Lower lobe of right lung (tissue), 2 donors: ENCODE results near the gene PCYT1B. TPM values are rescaled to one million over a fixed set of nuclear protein-coding genes. Genes with fewer than 3 reads are reported as not detected.
A peak's percentile ranks its signal among the peaks of the same experiment; 100 is the strongest.

ENCODE experiments used
- ATAC-seq, 2 donors: fragments of 200-7000 bp; cut with Tn5 transposase; one replicate each; pipeline ENCODE4 v1.9.1; 2020 to 2022; ENCODE audit warnings: mild to moderate bottlenecking in 2 of 2, moderate library complexity in 2 of 2
- DNase-seq: peaks from one replicate; pipeline ENCODE4 v3.0.0-alpha.2; 2020
- H3K27ac ChIP-seq: fragments of 200-600 bp; one replicate; pipeline ENCODE4 v1.8.0; 2022
- H3K27me3 ChIP-seq: fragments of 200-600 bp; one replicate; pipeline ENCODE4 v1.8.0; 2022; ENCODE audit warnings: low read depth
- H3K36me3 ChIP-seq: fragments of 200-600 bp; one replicate; pipeline ENCODE4 v1.8.0; 2022; ENCODE audit warnings: mild to moderate bottlenecking
- H3K4me1 ChIP-seq: fragments of 200-600 bp; one replicate; pipeline ENCODE4 v1.8.0; 2022
- H3K4me3 ChIP-seq: fragments of 200-600 bp; one replicate; pipeline ENCODE4 v1.8.0; 2022; ENCODE audit warnings: mild to moderate bottlenecking
- H3K9me3 ChIP-seq: fragments of 200-600 bp; one replicate; pipeline ENCODE4 v1.8.0; 2022
- CTCF ChIP-seq: fragments of 200-600 bp; IDR thresholded peaks from one replicate; pipeline ENCODE4 v1.8.0; 2022; ENCODE audit warnings: antibody characterized with exemption, mild to moderate bottlenecking
- intact Hi-C: fragments of 100-400 bp; cut with DNase I; formaldehyde crosslinking; loops from one replicate; pipeline ENCODE4 v1.11.0; 2022
- total RNA-seq: library from RNA; stranded (reverse); fragmentation: NEBNext Ultra II Directional; extraction: Animal tissue kit (Norgen Biotek cat#: 25700); gene quantifications from one replicate; pipeline ENCODE4 v1.2.1, GENCODE V29; 2021
- donor health status: DM: no; HTN: yes; CAD: no; lungs with severe emphysema.

The PCYT1B gene
- total RNA-seq, 1 donor from 2014 or later, result 1.2 TPM

DNA sequence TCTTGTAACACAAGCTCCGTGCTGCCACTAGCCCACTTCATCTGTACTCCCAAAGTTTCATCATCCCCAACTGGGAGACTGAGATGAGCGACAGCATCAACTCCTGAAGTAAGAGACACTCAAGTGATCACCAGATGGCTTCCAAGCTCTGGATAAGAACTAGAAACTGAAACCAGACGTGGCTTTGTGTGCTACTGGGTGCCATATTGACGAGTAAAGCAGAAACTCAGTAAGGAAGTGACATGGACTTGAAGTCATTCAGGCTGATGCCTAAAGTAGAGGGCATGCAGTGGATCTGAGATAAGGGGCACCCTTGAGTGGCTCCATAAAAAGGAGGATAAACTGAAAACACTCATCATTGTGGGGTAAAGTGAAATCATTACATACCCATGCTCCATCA lies 72.4 kb downstream of the PCYT1B start:
- H3K27ac ChIP-seq, result no peak overlapping the region
- no peaks in the 10 kb centered on the region for H3K9me3 ChIP-seq
- no peaks in the 10 kb centered on the region for H3K36me3 ChIP-seq
- H3K4me1 ChIP-seq, result no peaks in the 10 kb centered on the region
- no peak overlapping the region for H3K4me3 ChIP-seq
- no peak for TF ChIP-seq CTCF
- H3K27me3 ChIP-seq, result no peaks in the 10 kb centered on the region
- DNase-seq (no peak), ATAC-seq (no peak)
- intact Hi-C loops, result no loop called here

DNA sequence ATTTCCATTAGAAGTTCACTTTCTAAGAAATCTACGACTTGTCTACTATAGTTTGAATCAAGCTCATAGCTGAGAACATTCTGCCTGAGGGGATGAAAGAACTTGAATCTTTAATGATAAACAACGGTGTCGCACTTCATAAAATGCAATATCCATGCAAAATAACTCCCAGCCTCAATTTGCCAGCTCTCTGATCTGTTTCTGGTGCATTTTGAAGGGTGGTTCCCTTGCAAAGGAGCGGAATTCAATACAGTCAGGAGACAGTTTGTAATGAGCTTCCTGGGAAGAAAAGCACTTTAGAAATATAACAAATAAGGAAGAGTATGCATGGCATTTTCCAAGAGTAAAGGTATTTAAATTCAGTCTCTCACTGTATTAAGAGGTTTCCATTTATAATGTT lies 80.0 kb downstream of the PCYT1B start:
- H3K27ac ChIP-seq, result no peak overlapping the region
- H3K4me3 ChIP-seq, result no peak overlapping the region
- DNase-seq (no peak), ATAC-seq (no peak)
- no peaks in the 10 kb centered on the region for H3K9me3 ChIP-seq
- no peak for TF ChIP-seq CTCF
- intact Hi-C loops, result no loop called here
- no peaks in the 10 kb centered on the region for H3K4me1 ChIP-seq
- no peaks in the 10 kb centered on the region for H3K27me3 ChIP-seq
- no peaks in the 10 kb centered on the region for H3K36me3 ChIP-seq

GRCh38 chrX:24566240-24566639 lies 80.9 kb downstream of the PCYT1B start:
- Histone ChIP-seq H3K4me3 (no peak overlapping the region), H3K27ac (no peak overlapping the region), H3K27me3 (no peaks in the 10 kb centered on the region), H3K9me3 (no peaks in the 10 kb centered on the region), H3K36me3 (no peaks in the 10 kb centered on the region), H3K4me1 (no peaks in the 10 kb centered on the region)
- no peak for TF ChIP-seq CTCF
- intact Hi-C loops, result no loop called here
- ATAC-seq (no peak), DNase-seq (no peak)

- H3K27me3 ChIP-seq, result no peaks in the 10 kb centered on the region
- intact Hi-C loops, result no loop called here
- ATAC-seq (no peak), DNase-seq (no peak)
- no peaks in the 10 kb centered on the region for H3K36me3 ChIP-seq
- no peak overlapping the region for H3K4me3 ChIP-seq
- H3K4me1 ChIP-seq, result no peaks in the 10 kb centered on the region
- no peak for TF ChIP-seq CTCF
- no peak overlapping the region for H3K27ac ChIP-seq
- no peaks in the 10 kb centered on the region for H3K9me3 ChIP-seq
These were observed 83.7 kb downstream of the PCYT1B start for GRCh38 chrX:24563291-24564010.

GRCh38 chrX:24561121-24561520 lies 86.0 kb downstream of the PCYT1B start:
- DNase-seq (no peak), ATAC-seq (no peak)
- Histone ChIP-seq H3K4me3 (no peak overlapping the region), H3K4me1 (no peaks in the 10 kb centered on the region), H3K36me3 (no peaks in the 10 kb centered on the region), H3K27me3 (no peaks in the 10 kb centered on the region), H3K9me3 (no peaks in the 10 kb centered on the region), H3K27ac (no peak overlapping the region)
- peak; percentile 10 for TF ChIP-seq CTCF
- intact Hi-C loops, result no loop called here
